ENCODE data around the gene SLC25A25. TPM values are rescaled to one million over a fixed set of nuclear protein-coding genes. Genes with fewer than 3 reads are reported as not detected.
A peak's percentile ranks its signal among the peaks of the same experiment; 100 is the strongest.

Gene SLC25A25
- total and polyA plus RNA-seq, 9 of the 15 experiments (the other 6 are each of a cell fraction or from before 2014, with no cell fraction given), result 0.07 to 35.9 (median 23.2) TPM

DNA sequence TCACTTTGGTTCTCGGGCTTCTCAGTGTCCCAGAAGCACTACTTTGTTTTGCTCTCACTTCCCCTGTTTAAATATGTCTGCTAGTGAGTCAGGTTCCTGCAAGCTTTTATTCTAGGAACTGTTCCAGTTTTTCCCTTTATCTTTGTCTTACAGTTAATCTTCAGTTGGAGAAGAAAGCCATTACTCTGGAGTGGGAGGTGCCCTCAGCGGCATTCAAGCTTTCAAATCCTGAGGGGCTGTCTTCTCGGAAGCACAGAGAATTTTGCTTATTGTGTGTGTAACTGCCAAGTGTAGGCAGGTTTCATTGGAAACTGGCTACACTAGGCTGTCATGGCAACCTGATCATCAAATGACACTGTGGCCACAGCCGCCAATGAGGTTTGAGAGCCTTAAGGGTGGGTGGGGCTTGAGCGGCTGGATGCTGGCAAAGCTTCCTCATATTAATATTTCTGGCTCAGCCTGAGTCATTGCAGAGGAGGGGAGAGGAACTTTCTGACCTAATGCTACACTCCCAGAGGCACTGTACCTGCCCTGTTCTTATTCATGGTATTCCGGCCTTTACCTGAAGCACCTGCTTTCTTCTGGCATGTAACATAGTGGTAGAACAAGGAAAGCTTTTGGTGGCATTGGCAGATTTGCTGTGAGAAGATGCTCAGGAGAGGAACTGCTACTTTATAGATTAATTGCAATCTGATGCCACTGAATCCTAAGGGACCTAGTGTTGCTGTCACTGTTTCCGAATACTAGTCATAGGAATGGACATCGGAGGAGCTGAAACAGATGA lies 26.3 kb downstream of the SLC25A25 start (continued):
- no peak for TF ChIP-seq BRF2 (IDR thresholded peaks at IDR 0.05; ENCODE audit: borderline replicate concordance, insufficient read depth, insufficient read length)
- TF ChIP-seq POLR2B (IDR thresholded peaks at IDR 0.05; ENCODE audit: low read depth, partially characterized antibody), result peak; percentile 54
- TF ChIP-seq L3MBTL2 (IDR thresholded peaks at IDR 0.05), result 0 out of 2 replicates have a peak, but pooled peaks have one; percentile 22
- TF ChIP-seq SIN3A (IDR thresholded peaks at IDR 0.05; ENCODE audit: borderline replicate concordance in 2 of 2, control insufficient read depth in 1 of 2, low read depth in 2 of 2, low read length in 2 of 2), result 0 out of 4 replicates have a peak, but pooled peaks of 1 of the 2 experiments have one; percentile 30
- TF ChIP-seq, protein P1, sequence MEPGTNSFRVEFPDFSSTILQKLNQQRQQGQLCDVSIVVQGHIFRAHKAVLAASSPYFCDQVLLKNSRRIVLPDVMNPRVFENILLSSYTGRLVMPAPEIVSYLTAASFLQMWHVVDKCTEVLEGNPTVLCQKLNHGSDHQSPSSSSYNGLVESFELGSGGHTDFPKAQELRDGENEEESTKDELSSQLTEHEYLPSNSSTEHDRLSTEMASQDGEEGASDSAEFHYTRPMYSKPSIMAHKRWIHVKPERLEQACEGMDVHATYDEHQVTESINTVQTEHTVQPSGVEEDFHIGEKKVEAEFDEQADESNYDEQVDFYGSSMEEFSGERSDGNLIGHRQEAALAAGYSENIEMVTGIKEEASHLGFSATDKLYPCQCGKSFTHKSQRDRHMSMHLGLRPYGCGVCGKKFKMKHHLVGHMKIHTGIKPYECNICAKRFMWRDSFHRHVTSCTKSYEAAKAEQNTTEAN (CRISPR knock-in tag; IDR thresholded peaks at IDR 0.05), result no peak
- TF ChIP-seq SUPT5H (IDR thresholded peaks at IDR 0.05), result peak; percentile 26; the same call in 1 of the 2 replicates
- TF ChIP-seq RNF2 (IDR thresholded peaks at IDR 0.05), result peak; percentile 60; the same call in 1 of the 2 replicates
- 0 out of 4 replicates have a peak, but pooled peaks of 1 of the 2 experiments have one; percentile 10 for TF ChIP-seq TRIM24 (IDR thresholded peaks at IDR 0.05)
- TF ChIP-seq, protein P2, sequence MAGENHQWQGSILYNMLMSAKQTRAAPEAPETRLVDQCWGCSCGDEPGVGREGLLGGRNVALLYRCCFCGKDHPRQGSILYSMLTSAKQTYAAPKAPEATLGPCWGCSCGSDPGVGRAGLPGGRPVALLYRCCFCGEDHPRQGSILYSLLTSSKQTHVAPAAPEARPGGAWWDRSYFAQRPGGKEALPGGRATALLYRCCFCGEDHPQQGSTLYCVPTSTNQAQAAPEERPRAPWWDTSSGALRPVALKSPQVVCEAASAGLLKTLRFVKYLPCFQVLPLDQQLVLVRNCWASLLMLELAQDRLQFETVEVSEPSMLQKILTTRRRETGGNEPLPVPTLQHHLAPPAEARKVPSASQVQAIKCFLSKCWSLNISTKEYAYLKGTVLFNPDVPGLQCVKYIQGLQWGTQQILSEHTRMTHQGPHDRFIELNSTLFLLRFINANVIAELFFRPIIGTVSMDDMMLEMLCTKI (IDR thresholded peaks at IDR 0.05; ENCODE audit: partially characterized antibody), result no peak
- peak; percentile 92 for TF ChIP-seq EP300 (IDR thresholded peaks at IDR 0.05; ENCODE audit: low read length)
- peak; percentile 42; the same call in 1 of the 2 replicates for TF ChIP-seq MTA3 (IDR thresholded peaks at IDR 0.05; ENCODE audit: borderline replicate concordance)
- TF ChIP-seq NFE2 (IDR thresholded peaks at IDR 0.05; ENCODE audit: low read depth), result peak; percentile 81
- TF ChIP-seq SIN3B (IDR thresholded peaks at IDR 0.05; ENCODE audit: low read depth), result no peak
- no peak for TF ChIP-seq CCAR2 (IDR thresholded peaks at IDR 0.05; ENCODE audit: low read depth, low read length)
- TF ChIP-seq ZNF511 (CRISPR knock-in tag; IDR thresholded peaks at IDR 0.05), result no peak
- peak; percentile 42; the same call in 1 of the 2 replicates for TF ChIP-seq PML (IDR thresholded peaks at IDR 0.05; ENCODE audit: low read length)
- TF ChIP-seq MEF2D (tag; conservative IDR thresholded peaks at IDR 0.05; ENCODE audit: low read depth), result no peak
- no peak for TF ChIP-seq PCBP1 (IDR thresholded peaks at IDR 0.05; ENCODE audit: low read depth, low read length, poor library complexity, severe bottlenecking)
- no peak for TF ChIP-seq KDM2B (CRISPR knock-in tag; IDR thresholded peaks at IDR 0.05)
- peak; percentile 88; the same call in 1 of the 2 replicates for TF ChIP-seq GTF2E2 (tag; IDR thresholded peaks at IDR 0.05)
- peak; percentile 26 to 29; a peak in 1 of 4 replicates for TF ChIP-seq MAZ (CRISPR knock-in tag; conservative IDR thresholded peaks at IDR 0.05 in 1 of 2, IDR thresholded peaks at IDR 0.05 in 1 of 2)
- TF ChIP-seq ASH1L (IDR thresholded peaks at IDR 0.05; ENCODE audit: borderline replicate concordance, low read depth, partially characterized antibody), result peak; percentile 19
